ENCODE results near the gene MNX1.

Gene MNX1

DNA sequence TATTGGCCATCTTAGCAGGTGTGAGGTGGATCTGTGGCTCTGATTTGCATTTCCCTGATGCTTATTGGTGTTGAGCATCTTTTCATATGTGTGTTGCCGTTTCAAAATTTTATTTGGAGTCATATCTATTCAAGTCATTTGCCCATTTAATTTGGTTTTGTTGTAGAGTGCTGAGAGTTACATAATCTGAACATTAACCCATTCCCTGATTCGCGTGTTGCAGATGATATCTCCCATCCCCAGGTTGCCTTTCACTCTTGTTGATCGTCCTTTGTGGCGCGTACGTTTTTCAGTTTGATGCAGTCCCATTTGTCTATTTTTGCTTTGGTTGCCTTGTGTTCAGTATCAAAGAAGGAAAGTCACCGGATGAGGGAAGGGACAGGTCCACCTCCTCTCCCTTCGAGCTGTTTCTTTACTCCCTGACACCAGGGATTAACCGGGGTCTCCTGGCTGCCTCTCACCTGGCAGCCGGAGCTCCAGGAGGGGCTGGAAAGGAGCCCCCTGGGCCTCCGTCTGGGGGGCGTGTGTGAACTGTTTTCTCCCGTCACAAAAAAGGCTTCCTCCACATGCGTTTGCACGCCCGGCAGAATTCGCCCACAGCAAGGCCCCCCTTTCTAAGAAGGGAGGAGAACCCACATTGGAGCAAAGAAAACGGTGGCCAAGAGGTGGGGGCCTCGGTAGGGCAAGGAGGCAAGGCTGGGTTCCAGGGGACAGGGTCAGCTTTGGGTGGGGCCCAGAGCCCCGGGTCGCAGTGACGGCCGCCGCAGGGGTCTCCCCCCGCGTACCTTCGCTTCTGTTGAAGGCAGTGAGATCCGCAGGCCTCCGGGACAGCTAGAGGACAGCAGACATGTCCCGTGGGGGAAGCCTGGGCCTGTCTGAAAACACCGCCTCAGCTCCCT, 8.3 kb downstream of the MNX1 start:
- no peak for DNase-seq

DNA sequence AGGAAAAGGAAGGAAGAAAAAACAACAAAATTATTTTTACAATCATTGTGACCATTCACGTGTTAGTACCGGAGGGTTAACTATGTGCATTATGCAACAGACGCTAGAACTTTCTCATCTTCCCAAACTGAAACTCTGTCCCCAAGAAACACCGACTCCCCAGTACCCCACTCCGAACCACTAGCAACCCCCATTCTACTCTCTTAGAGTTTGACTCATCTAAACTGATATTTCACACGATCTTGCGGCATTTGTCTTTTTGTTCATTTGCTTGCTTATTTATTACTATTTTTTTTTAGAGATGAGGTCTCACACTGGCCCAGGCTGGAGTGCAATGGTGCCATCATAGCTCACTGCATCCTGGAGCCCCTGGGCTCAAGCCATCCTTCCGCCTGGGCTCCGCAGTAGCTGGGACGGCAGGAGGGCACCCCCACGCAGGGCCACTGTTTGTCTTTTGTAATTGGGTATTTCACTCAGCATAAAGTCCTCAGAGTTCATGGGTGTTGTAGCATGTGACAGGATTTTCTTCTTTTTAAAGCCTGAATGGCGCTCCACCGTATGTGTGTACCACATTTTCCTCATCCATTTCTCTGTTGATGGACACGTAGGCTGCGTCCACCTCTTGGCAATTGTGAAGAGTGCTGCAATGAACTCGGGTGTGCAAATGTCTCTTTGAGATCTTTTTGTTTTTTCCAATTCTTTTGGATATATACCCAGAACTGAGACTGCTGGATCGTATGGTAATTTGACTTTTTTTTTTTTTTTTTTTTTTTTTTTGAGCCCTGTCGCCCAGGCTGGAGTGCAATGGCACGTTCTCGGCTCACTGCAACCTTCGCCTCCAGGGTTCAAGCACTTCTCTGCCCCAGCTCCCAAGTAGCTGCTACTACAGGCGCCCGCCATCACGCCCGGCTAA, 9.5 kb downstream of the MNX1 start:
- DNase-seq, result no peak

DNA sequence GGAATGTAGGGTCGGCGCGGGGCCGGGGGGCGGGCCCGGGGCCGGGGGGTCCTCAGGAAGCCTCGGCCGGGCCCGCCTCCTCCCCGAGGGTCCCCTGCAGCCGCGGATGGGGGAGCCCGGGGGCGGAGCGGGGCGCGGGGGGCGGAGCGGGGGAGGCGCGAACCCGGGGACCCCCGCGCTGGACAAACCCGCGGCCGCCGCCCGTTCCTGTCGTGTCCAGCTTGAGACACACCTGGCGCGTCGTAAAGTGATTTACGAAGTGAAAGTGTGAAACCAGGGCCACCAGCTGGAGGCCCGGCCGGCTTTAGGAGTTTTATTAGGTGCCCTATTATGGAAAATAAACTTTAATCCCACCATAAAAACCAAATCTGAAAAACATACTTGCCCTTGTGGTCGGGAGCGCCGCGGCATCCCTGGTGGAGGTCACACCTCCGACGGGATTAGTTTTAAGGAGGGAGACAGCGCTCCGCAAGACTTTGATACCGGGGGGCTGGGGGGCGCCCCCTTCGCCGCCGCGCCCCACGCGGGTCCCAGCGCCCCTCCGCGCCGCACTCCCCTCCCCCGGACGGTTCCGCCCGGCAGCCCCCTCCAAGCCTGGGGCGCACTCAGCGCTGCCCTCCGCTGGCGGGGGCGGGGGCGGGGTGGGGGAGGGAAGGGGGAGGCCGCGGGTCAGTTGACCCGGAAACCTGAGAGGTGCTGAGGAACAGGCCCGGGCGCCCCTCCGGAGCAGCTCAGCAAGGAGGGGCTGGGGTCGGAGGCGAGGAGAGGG, 10.3 kb downstream of the MNX1 start:
- no peak for DNase-seq

DNA sequence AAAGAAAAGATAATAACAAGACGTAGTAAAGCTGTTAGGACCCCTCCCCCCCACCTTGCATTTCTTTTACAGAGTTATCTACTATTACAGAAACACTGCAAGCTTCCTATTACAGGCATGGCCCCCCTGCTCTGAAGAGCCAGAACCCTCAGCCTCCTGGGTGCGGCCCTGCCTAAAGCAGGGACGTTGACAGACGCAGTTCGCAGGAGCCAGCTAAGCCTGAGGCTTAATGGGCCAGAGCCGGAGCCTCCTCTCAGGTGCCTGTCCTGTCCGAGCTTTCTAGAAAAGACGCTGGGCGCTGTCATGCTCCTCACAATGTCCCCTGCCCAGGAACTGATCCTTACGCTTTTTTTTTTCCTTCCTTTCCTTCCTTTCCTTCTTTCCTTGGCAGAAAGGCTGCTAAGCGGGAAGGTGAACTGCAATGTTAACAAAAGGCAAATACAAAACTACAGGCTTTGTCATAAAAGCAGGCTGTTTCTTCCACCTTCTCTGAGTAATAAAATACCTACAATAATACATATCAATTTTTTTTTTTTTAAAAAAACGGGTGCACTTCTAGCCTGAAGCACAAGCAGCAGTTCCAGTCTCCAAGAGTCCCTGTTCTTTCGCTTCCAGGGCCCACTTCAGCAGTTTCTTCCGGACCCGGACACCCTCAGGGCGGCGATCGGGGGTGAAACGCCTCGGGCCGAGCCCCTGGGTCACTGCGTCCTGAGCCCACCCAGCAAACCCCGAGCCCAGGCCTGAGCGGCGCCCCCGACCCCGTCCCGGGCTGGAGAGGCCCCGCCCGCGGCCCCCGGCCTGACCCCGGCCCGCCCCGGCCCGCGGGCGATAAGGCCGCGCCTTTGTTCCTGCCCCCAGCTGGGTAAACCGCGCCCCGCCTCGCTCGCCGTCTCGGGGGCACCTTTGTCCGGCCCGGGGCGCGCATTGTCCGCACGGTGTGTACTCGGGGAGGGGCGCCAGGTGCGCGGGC, 11.2 kb downstream of the MNX1 start:
- DNase-seq, result no peak

DNA sequence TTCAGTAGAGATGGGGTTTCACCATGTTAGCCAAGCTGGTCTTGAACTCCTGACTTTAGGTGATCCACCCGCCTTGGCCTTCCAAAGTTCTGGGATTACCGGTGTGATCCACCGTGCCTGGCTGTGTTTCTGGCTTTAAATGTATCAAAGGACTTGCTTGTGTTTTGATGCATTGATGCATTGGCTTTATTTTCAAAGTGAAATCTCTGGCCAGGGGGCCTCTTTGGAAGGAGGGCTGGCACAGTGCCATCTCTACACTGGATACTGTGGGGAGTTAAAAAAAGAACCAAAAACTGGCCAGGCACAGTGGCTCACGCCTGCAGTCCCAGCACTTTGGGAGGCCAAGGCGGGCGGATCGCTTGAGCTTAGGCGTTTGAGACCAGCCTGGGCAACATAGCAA, 16.0 kb downstream of the MNX1 start:
- no peak for DNase-seq

DNA sequence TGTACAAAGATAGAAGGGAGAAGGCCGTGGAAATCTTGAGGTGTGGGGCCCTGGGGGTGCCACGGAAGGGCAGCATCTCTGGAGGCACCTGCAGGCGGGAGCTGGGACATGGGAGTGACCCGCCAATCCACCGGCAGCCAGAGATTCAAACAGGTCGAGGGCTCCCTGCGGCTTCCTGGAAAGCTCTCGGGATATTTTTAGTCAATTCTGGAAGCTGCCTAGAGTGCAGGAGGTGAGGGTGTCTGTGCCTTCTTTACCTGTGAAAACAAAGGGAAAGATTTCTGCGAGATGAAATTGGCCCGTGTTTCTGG, 16.6 kb downstream of the MNX1 start:
- no peak for DNase-seq

DNA sequence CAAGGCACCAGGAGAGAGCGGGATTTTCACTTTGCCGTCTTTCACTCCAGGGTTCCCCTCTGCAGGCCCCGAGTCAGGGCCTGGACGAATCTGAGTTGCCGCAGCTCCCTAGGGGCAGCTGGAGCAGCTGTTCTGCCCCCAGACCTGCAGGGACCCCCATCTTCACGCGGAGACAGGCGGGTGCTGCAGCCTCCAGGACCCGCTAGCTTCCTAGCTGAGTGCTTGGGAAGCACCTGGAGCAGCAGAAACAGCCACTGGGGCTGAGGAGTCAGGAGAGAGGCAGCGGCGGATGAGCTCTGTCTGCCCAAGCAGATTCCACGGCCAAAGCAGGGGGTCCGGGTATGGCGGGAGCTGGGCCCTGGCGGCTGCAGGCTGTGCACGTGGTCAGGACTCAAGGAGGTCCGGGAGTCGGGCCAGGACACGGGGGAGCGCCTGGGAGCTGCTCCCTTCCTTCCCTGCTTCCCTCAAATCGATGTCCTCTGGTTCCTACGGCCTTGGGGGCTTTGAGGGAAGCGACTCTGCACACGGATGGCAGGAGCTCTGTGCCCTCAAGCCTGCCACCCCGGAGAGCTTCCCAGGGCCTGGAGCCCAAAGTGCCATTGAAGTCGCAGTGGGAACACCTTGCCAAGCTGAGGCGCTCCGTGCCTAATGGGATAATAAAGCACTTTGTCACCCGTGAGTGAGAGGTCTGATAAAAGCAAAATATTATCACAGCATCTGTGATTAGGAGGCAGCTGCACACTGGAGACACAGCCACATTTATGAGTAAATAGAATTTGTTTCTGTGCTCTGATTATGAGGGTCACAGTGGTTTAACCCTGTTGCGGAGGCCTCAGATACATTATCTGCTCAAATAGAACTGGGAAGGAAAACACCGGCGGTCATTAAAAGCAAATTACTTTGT, 17.2 kb downstream of the MNX1 start:
- peak; percentile 29 for DNase-seq

DNA sequence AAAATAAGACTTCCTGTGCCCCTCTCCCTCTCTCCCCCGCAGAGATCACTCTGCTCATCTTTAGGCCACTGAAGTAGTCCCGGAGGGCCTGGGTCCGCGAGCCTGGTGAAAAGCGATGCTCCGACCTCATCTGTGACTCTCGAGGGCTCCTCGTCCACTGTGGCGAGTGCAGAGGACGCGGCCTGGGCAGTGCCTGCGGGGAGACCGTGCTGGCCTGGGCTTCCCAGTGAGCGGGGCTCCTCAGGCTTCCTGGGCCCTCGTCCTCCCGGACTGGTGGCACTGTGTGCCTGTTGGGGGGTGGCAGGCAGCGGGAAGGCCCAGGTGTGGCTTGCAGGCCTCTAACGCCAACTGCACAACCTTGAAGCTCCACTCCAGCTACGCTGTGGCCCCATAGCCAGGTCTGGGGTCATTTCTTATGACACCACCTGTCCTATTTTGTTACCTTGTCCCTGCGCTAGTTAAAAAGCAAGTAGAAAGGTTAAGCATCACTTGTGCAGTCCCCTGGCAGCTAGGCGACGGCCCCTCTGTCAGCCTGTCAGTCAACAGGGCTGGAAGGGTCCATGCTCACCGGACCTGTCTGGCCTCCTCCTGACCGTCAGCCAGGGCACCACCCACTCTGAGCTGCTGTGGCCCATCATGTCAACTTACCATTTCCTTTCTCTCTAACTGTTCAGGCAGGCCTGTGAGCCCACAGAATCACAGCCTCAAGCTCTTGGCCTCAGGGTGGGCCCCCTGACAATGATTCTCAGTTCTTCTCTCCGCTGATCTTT, 20.5 kb downstream of the MNX1 start:
- DNase-seq, result no peak

DNA sequence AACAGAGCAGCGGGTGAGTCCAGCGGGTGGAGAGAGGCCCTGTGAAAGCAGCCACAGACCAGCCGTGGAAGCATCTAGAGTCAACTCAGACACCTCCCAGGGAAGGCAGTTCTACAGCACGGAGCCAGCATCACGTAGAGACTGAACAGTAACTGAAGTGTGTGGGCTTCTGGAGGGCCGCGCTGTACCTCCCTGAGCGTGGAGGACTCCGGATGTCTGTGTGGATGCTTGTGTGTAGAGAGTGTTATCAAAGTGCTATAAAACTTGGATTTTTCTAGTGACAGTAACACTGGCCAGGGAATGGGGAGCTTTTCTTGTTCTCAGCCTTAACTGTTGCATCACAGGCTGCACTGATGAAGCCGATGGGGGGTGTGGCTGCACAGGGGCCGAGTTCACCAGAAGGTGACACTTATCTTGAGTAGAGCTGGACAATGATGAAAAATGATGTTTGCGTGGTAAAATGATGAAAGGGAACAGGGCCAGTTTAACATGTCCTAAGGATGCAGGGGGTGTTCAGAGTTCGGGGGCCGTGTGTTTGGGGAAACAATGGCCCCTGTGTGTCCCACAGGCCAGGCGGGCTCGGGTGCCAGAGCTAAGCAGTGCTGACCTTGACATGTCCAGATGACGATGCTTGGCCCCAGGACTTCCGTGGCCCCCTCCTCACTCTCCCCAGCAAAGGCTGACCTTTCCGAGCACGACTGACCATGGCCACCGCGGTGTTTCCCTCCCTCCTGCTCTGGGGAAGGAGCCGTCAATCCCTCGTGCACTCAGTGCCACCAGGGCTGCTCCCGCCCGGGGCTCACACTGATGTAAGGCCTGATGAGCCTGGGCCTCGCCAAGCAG, 21.9 kb downstream of the MNX1 start:
- DNase-seq, result no peak

DNA sequence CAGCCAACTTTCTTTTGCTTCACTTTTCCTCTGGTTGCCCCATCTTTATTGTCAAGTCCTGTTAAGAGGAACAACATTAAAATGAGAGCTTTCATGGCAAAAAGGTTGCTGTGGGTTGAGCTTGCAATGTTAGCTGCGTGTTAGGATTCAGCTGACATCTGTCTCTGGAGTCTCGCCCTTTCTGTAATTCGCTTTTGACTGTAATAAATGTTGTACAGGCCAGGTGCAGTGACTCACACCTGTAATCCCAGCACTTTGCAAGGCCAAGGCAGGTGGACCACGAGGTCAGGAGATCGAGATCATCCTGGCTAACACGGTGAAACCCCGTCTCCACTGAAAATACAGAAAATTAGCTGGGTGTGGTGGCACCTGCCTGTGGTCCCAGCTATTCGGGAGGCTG, 24.1 kb downstream of the MNX1 start:
- DNase-seq, result no peak

DNA sequence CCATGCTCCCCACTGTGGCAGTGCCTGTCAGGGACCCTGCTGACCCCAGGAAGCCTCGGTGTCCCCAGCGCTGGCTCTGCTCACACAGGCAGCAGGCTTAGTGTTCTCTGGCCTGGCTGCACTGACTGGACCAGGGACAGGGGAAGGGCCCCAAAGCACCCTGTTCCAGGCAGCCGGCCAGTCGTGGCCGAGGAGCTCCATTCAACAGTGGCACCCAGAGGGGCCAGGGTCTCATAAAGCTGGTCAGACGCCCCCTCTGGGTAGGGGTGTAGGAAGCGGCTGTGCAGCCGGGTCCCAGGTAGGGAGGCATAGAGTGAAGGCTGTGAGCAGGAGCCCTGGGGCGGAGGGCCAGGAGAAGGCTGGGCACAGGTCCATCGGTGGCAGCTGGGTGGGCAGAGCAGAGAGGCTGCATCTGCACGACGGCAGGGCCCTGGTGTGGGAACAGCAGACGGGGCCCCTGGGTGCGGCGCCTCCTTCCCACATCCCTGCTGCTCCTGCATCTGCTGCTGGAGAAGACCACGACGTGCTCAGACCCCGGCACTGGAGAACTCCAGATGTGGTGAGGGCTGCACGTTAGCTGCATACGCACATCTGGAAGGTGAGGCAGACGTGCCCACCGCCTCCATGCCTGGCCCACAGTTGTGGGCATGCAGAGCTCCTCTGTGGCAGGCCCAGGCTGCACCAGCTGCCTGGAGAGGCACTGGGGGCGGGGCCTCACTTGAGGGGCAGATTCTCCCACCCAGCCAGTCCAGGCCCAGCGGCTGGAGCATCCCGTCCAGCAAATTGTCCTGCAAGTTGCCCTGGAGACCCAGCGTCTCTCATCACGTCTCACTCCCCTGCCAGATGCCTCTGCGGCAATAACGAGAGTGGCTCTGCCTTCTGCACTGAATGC, 25.1 kb downstream of the MNX1 start:
- no peak for DNase-seq

DNA sequence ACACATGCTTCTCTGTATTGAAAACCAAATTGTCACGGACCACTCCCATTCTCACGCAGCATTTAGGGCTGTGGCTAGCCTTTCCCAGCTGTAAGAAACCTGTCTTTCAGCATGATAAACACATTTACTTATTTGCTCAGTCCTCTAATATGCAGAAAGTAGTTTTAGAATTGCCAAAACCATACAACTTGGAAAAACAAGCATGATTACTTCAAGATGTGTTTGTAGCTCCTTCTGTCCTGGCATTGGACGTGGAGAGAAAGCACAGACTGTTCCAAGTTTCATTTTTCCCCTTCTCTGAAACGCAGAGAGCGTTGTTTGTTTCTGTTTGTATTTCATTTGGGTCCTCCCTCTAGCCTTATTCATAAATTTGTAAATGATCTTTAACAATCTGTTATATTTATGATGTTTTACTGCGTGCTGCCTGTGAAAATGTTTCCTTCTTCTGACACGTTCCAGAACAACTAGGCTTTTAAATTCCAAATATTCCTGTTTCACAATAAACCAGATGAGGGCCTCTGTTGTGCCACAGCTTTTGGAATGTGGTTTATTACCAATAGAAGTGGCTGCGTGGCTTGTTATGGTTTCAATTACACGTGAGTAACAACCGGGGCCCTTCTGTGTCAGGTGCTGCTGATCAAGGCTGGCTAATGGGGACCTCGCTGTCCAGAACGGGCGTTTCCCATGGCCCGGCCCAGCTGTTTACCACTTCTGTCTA, 26.1 kb downstream of the MNX1 start:
- no peak for DNase-seq

DNA sequence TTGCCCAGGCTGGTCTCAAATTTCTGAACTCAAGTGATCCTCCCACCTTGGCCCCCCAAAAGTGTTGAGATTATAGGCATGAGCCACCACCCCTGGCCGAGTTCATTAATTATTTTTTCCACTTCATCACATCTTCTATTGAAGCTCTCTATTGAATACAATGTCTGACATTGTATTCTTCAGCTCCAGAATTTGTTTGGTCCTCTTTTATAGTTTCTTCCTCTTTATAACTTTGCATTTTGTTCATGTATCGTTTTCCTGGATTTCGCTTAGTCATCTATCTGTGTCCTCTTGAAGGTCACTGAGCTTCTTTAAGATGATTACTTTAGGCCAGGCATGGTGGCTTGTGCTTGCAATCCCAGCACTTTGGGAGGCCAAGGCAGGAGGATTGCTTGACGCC, 30.8 kb downstream of the MNX1 start:
- DNase-seq, result no peak

DNA sequence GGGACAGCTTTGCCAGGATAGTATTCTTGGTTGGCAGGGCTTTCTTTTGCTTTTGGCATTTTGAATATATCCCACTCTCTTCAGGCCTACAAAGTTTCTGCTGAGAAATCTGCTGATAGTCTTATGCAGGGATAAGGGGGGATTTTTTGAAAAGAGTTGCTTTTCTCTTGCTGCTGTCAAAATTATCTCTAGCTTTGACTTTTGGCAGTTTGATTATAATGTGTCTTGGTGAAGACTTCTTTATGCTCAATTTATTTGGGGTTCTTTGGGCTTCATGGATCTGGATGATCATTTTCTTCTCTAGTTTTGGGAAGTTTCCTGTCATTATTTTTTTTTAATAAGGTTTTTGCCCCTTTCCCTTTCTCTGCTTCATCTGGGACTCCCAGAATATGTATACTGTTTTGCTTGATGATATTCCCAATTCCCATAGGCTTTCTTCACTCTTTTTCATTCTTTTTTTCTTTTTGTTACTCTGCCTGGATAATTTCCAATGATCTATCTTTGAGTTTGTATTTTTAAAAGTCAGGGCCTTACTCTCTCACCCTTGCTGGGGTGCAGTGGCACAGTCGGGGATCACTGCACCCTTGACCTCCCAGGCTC, 31.4 kb downstream of the MNX1 start:
- DNase-seq, result no peak

DNA sequence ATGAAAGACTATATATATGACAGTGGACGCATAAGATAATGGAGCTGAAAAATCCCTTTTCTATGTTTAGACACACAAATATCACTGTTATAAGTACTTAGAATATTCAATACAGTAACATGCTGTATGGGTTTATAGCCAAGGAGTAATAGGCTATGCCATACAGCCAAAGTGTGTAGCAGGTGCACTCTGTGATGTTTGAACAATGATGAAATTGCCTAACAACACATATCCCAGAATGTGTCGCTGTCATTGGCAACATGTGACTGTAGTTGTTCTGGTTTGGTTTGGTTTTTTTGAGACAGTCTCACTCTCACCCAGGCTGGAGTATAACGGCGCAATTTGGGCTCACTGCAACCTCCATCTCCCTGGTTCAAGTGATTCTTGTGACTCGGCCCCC, 34.8 kb downstream of the MNX1 start:
- peak; percentile 6 for DNase-seq

DNA sequence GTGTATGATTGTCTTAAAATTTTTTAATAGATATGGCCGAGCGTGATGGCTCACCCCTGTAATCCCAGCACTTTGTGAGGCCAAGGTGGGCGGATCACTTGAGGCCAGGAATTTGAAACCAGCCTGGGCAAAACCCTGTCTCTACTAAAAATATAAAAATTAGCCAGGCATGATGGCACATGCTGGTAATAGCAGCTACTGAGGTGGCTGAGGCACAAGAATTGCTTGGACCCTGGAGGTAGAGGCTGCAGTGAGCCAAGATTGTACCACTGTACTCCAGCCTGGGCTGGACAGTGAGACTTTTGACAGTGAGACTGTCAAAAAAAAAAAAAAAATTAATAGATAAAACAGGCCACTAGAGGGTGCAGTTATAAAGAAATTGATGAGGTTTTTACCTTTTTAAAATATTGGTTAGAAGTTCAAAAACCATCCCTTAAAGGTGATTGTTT, 40.5 kb downstream of the MNX1 start:
- peak; percentile 5 for DNase-seq

DNA sequence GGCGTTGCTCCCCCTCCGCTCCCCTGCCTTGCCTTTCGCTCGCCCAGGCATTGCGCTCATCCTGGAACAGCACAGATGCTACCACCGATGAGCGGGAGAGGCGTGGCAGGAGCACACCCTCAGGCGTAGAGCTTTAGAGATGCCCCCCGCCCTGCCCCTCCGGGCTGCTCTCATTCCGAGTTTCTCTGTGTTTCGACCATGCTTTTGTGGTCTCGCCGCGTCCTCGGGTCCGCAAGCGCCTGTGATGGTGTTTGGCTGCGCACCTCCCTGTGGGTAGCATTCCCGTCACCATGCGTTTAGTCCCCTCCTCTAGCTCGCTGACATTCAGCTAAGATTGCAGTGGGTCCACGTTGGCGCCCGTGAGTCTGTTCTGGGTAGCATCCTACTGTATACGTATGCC, 42.3 kb downstream of the MNX1 start:
- DNase-seq, result no peak

All from NCI-H2081 treated with DMSO at 0.1 percent for 48 hours (cell line).